Subcutaneous adipose tissue (tissue), 4 donors: ENCODE measurements around the gene FRMPD4. TPM values are rescaled to one million over a fixed set of nuclear protein-coding genes. Genes with fewer than 3 reads are reported as not detected.

Source experiments
- CTCF ChIP-seq: fragments of 450-650 bp; IDR thresholded peaks from one replicate; pipeline ENCODE4 v1.5.1; 2016; ENCODE audit warnings: low read depth, mild to moderate bottlenecking, control low read depth, antibody characterized with exemption, moderate library complexity
- total RNA-seq, 4 donors: library from RNA; depleted of rRNA; stranded (reverse); fragments of >200 nt; gene quantifications; one replicate each; pipeline ENCODE4 v1.1.0, GENCODE V29; 2016

FRMPD4 gene
- total RNA-seq, 4 donors from 2014 or later = 0.17 to 0.44 (median 0.19) TPM; not detected in 1

GRCh38 chrX:12615061-12615460 lies 476.8 kb downstream of the FRMPD4 start:
- TF ChIP-seq CTCF = no peak

- no peak for TF ChIP-seq CTCF
These were observed 479.0 kb downstream of the FRMPD4 start for GRCh38 chrX:12617241-12617640.

GRCh38 chrX:12647230-12647629 lies 509.0 kb downstream of the FRMPD4 start:
- no peak for TF ChIP-seq CTCF

GRCh38 chrX:12648995-12649394 lies 510.7 kb downstream of the FRMPD4 start:
- no peak for TF ChIP-seq CTCF

- no peak for TF ChIP-seq CTCF
These were observed 519.2 kb downstream of the FRMPD4 start for GRCh38 chrX:12657433-12657832.

GRCh38 chrX:12657881-12658280 lies 519.6 kb downstream of the FRMPD4 start:
- no peak for TF ChIP-seq CTCF

- no peak for TF ChIP-seq CTCF
These were observed 523.2 kb downstream of the FRMPD4 start for GRCh38 chrX:12661464-12661863.
